Activated CD8-positive, alpha-beta memory T cell treated with anti-CD3 and anti-CD28 coated beads for 24 hours (primary cell): ENCODE results near the gene CTNNA3.
"Not testable (repeated sequence)": the region's sequence is repeated elsewhere in the genome, so short reads cannot be mapped to it uniquely, and the experiment has no call there.

Experiments
- DNase-seq: peaks from one replicate; pipeline ENCODE4 v3.0.0-alpha.2; 2020

The CTNNA3 gene

GRCh38 chr10:67696029-67696428, at the start of gene CTNNA3:
Gene CTNNA3 (minus strand): TSS chr10:67696195.
- no peak for DNase-seq

- no peak for DNase-seq
These were observed 39.4 kb upstream of the CTNNA3 start for GRCh38 chr10:67735430-67735829.

DNA sequence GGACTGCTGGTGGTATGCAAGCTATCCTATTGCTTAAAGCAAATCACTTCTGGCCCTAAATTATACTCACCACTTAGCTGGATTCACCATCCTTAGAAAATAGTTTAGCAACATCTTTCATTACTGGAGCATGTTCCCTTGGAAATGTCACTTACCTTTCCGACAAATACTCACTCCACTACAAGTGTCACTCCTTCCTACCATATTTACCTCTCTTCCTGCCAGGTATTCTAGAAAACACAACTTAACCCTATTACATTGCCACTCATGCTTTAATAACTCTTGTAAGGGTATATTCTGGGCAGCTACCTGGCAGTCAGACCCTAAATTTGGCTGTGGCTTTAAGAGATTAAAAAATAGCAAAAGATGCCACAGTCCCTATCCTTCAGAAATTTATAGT, 37.5 kb upstream of the CTNNA3 start:
- no peak for DNase-seq

DNA sequence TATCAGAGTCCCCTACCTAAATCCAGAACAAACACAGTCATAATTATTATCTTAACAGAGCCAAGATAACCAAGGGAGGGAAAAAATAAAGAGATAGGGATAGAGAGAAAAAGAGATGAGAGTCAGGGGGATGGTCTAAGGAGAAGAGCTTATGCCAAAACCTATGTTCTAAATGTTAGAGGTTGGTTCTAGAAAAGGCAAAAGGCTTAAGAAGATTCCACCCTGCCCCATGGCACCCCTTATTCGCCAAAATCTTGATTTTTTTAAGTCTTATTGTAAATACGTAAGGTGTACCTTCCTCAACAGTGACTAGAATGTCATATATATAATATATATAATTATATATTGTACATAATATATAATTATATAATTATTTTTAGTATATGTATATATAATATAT, 29.6 kb upstream of the CTNNA3 start:
- DNase-seq: no peak

GRCh38 chr10:67723601-67724000, 27.6 kb upstream of the CTNNA3 start:
- DNase-seq: no peak

- DNase-seq: no peak
These were observed 26.1 kb upstream of the CTNNA3 start for GRCh38 chr10:67722113-67722512.

DNA sequence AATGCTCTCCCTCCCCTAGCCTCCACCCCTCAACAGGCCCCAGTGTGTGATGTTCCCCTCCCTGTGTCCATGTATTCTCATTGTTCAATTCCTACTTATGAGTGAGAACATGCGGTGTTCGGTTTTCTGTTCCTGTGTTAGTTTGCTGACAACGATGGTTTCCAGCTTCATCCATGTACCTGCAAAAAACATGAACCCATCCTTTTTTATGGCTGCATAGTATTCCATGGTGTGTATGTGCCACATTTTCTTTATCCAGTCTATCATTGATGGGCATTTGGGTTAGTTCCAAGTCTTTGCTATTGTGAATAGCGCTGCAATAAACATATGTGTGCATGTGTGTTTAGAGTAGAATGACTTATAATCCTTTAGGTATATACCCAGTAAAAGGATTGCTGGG, 20.5 kb upstream of the CTNNA3 start:
- DNase-seq: not testable (repeated sequence)

DNA sequence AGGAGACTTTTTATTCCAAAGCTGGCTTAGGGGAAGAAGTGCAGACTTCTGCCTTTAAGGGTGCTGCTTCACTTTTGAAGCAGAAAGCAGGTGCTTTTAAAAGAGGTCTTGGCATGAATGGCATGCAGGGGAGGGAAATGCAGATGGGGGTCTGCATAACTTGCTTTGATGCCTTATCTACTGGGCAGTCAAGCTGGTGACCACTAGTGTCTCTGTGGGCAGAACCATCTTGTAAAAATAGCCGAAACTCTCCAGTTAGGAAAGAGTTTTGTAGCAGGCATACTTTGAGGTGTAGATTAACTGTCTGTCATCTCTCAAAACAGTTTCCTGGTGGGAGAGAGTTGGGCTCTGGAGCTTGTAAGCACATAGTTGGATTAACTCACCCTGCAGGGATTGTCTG, 9.9 kb upstream of the CTNNA3 start:
- no peak for DNase-seq

DNA sequence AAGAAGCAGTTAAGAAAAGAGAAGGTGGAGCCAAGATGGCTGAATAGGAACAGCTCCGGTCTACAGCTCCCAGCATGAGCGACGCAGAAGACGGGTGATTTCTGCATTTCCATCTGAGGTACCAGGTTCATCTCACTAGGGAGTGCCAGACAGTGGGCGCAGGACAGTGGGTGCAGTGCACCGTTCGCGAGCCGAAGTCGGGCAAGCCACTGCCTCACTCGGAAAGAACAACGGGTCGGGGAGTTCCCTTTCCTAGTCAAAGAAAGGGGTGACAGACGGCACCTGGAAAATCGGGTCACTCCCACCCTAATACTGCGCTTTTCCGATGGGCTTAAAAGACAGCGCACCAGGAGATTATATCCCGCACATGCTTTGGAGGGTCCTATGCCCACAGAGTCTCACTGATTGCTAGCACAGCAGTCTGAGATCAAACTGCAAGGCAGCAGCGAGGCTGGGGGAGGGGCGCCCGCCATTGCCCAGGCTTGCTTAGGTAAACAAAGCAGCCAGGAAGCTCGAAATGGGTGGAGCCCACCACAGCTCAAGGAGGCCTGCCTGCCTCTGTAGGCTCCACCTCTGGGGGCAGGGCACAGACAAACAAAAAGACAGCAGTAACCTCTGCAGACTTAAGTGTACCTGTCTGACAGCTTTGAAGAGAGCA, 3.7 kb upstream of the CTNNA3 start:
- DNase-seq: not testable (repeated sequence)

DNA sequence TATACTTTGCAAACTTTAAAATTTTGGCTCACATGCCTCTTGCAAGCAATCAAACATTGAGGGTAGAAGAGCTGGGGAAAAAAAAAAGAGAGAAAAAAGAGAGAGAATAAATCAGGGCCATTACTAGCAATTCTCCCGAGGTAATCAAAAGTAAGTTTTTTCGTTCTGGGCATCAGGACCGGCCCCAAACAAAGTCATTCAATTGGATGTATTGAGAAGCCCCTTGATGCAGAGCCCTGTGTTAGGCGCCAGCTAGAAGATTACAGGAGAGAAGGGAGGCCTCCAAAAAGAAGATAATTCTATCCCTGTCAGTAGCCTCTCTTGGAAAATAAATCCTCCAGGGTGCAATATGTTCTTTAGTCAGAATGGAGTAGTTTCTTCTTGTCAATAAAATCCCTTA, 2.2 kb upstream of the CTNNA3 start:
- no peak for DNase-seq

GRCh38 chr10:67697724-67698131, 1.7 kb upstream of the CTNNA3 start:
- DNase-seq: no peak

GRCh38 chr10:67696679-67697078, 684 bp upstream of the CTNNA3 start:
- no peak for DNase-seq

- DNase-seq: no peak
These were observed 440 bp downstream of the CTNNA3 start for GRCh38 chr10:67695555-67695954.

DNA sequence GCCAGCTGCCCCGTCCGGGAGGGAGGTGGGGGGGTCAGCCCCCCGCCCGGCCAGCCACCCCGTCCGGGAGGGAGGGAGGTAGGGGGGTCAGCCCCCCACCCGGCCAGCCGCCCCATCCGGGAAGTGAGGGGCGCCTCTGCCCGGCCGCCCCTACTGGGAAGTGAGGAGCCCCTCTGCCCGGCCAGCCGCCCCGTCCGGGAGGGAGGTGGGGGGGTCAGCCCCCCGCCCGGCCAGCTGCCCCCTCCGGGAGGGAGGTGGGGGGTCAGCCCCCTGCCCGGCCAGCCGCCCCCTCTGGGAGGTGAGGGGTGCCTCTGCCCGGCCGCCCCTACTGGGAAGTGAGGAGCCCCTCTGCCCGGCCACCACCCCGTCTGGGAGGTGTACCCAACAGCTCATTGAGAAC, 4.1 kb downstream of the CTNNA3 start:
- not testable (repeated sequence) for DNase-seq

DNA sequence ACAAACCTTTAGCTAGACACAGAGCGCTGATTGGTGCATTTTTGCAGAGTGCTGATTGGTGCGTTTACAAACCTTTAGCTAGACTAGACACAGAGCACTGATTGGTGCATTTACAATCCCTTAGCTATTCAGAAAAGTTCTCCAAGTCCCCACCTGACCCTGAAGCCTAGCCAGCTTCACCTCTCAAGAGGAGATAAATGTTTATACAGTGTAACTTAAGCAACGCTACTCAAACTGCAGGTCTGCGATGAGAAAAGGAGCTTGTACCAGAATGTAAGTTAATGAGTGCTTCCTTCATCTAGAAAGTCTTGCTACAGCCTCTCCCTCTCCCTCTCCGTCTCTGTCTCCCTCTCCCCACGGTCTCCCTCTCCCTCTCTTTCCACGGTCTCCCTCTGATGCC, 5.5 kb downstream of the CTNNA3 start:
- DNase-seq: not testable (repeated sequence)

DNA sequence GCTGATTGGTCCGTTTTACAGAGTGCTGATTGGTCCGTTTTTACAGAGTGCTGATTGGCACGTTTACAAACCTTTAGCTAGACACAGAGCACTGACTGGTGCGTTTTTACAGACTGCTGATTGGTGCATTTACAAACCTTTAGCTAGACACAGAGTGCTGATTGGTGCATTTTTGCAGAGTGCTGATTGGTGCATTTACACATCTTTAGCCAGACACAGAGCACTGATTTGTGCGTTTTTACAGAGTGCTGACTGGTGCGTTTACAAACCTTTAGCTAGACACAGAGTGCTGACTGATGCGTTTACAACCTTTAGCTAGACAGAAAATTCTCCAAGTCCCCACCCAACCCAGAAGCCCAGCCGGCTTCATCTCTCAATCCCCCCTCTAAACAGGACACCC, 11.9 kb downstream of the CTNNA3 start:
- not testable (repeated sequence) for DNase-seq

- DNase-seq: no peak
These were observed 17.5 kb downstream of the CTNNA3 start for GRCh38 chr10:67678335-67678974.

GRCh38 chr10:67676208-67676825, 19.7 kb downstream of the CTNNA3 start:
- no peak for DNase-seq

DNA sequence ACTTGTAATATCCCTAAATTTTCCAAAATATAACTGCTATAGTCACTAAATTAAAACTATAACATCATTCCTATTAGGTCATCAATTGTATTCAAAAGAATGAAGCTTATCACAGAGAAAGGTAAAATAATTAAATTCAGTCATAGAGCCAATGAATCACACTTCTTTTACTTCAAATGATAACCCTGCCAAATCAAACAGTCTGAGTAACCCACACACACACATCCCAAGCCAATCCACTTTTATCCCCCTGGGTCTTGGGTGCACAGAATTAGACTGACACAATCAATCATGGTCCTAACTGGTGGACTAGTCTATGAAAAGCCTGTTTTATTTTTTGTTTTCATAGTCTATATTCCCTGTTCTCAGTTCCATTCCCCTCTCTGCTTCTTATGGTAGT, 25.6 kb downstream of the CTNNA3 start:
- no peak for DNase-seq

DNA sequence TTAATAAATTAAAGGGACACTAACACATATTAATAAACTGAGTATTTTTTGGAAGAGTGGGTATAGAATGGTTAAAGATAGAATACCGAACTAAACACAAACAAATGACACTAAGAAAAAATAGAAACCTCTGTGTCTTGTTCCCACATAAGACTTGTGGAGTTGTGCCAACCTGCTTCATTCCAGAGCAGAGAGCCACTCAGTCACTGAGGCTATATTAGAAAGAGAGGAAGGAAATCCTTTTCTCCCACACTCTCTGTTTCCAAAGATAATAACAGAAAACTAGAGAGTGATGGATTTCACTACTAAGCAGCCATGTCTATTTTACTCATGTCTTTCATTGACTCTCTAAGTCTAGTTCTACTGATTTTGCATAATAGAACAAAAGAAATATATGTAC, 26.0 kb downstream of the CTNNA3 start:
- DNase-seq: no peak

DNA sequence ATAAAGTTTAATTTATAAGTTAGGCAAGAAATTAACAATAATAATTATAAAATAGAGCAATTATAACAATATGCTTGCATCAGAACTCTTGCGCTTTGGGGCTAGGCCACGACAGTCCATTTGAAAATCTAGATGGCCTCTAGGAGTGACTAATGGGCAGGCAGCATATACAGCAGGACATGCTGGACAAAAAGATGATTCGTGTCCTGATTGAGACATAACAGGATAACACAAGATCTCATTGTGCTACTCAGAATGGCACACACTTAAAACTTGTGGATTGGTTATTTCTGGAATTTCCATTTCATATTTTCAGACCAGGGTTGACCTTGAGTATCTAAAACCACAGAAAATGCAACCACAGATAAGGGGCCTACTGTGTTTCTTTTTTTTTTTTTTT, 27.5 kb downstream of the CTNNA3 start:
- no peak for DNase-seq

DNA sequence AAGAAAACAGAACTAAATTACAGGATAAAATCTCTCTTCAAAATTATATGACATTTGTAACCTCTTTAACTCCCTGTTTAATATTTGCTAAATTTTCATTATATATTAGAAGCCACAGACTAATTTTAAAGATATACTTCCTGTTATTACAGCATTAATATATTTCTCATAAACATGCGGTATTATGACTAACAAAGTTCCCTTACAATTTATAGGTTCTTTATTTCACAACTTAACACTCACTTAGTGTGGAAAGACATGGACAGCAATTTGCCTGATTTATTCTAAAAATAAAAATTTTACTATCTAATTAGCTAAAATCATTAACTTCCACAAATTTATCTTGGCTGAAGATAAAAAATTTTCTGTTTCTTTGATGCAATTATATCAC, 29.0 kb downstream of the CTNNA3 start:
- no peak for DNase-seq

GRCh38 chr10:67666416-67667034, 29.5 kb downstream of the CTNNA3 start:
- no peak for DNase-seq

DNA sequence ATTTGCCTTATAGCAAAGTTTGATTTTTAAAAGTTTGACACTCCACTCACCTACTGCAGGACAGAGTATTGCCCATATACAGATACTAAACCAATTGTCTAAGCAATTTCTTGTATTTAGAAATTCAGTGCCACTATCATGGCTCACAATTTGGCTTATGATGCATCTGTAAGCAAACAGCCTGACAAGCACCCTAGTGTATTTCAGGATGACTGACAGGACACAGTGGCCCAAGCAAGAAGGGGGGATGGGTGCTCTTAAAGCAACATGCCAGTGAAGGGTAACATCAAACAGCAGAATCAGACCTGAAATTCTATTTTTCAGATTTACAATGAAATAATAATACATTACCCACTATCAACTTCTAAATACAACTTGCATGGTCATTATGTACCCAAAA, 30.5 kb downstream of the CTNNA3 start:
- no peak for DNase-seq
